A549 (cell line): Measurements from ENCODE around the gene NPFFR1. TPM values are rescaled to one million over a fixed set of nuclear protein-coding genes. Genes with fewer than 3 reads are reported as not detected.

ENCODE experiments used
- ATAC-seq, 2 experiments: fragments of 200-7000 bp in 1 of 2; fragments of >200 bp in 1 of 2; cut with Nextera tagmentation in 1 of 2; cut with Tn5 transposase in 1 of 2; 3 replicates each; pipeline versions ENCODE4 v1.8.0 to v1.9.1; 2018 to 2020; ENCODE audit warnings: mild to moderate bottlenecking in 1 of 2, moderate library complexity in 1 of 2
- CTCF ChIA-PET: fragments of 300-600 bp; sonication (Branson Sonifier 250); formaldehyde crosslinking; extraction: SDS; loops from one replicate; lab custom pipeline; 2021; ENCODE audit warnings: antibody characterized with exemption, inconsistent platforms; lab: Yijun Ruan, JAX
- POLR2A ChIA-PET: fragments of 350-600 bp; formaldehyde crosslinking; extraction: SDS; loops from one replicate; lab custom pipeline; 2021; ENCODE audit warnings: antibody characterized with exemption, inconsistent platforms; lab: Yijun Ruan, JAX
- DNase-seq, 2 experiments: peaks; one replicate each; pipeline versions ENCODE4 v3.0.0 to v3.0.0-alpha.2; 2011 to 2016; ENCODE audit warnings: low read depth in 1 of 2, low spot score in 1 of 2
- FAIRE-seq: peaks from 2 replicates; lab custom pipeline; 2011; peaks lifted over from hg19 to GRCh38; lab: Jason Lieb, UNC
- H3K27ac ChIP-seq, 2 experiments: fragments of >200 bp; sonication (Bioruptor Twin); formaldehyde crosslinking; 3 replicates each; pipeline ENCODE4 v1.5.1; 2016 to 2017
- H3K4me1 ChIP-seq: fragments of >200 bp; sonication (Bioruptor Twin); formaldehyde crosslinking; 3 replicates; pipeline ENCODE4 v1.6.1; 2016
- H3K4me2 ChIP-seq: fragments of >200 bp; sonication (Bioruptor Twin); formaldehyde crosslinking; 3 replicates; pipeline ENCODE4 v1.6.1; 2016
- H3K4me3 ChIP-seq: fragments of >200 bp; sonication (Bioruptor Twin); formaldehyde crosslinking; 3 replicates; pipeline ENCODE4 v1.5.1; 2016
- H3K9me3 ChIP-seq: fragments of >200 bp; sonication (Bioruptor Twin); formaldehyde crosslinking; 3 replicates; pipeline ENCODE4 v1.6.1; 2016
- BHLHE40 ChIP-seq: IDR thresholded peaks from 2 replicates; pipeline ENCODE4 v1.6.1; 2012; ENCODE audit warnings: low read depth, low read length, inconsistent platforms
- CEBPB ChIP-seq, 2 experiments: fragments of >200 bp in 1 of 2; sonication (Bioruptor Twin) in 1 of 2; formaldehyde crosslinking in 1 of 2; IDR thresholded peaks; 2 replicates each; pipeline ENCODE4 v1.6.1; 2012 to 2016
- EHF ChIP-seq: fragments of 250-450 bp; sonication (Bioruptor Pico); IDR thresholded peaks from 2 replicates; pipeline ENCODE4 v1.5.0; 2020; ENCODE audit warnings: mild to moderate bottlenecking
- EHMT2 ChIP-seq: fragments of 200-600 bp; sonication (generic); IDR thresholded peaks from 2 replicates; pipeline ENCODE4 v1.6.1; 2016; ENCODE audit warnings: antibody characterized with exemption, low read depth, mild to moderate bottlenecking, moderate library complexity
- EP300 ChIP-seq, 2 experiments: fragments of >200 bp; sonication (Bioruptor Twin); formaldehyde crosslinking; IDR thresholded peaks; 2 replicates in 1 of 2; 3 replicates in 1 of 2; pipeline ENCODE4 v1.6.1; 2016 to 2017
- ESRRA ChIP-seq: fragments of 150-350 bp; IDR thresholded peaks from 2 replicates; pipeline ENCODE4 v1.6.1; 2014; ENCODE audit warnings: mild to moderate bottlenecking, low read length, borderline replicate concordance
- FOSL2 ChIP-seq, 2 experiments: fragments of 450-650 bp in 1 of 2; fragments of >200 bp in 1 of 2; sonication (Bioruptor Twin) in 1 of 2; formaldehyde crosslinking; IDR thresholded peaks; 2 replicates each; pipeline versions ENCODE4 v1.5.0 to v1.6.1; 2016 to 2020; ENCODE audit warnings: mild to moderate bottlenecking in 1 of 2, moderate library complexity in 1 of 2
- FOXS1 ChIP-seq: fragments of 250-450 bp; sonication (Bioruptor Pico); IDR thresholded peaks from 2 replicates; pipeline ENCODE4 v1.5.0; 2020; ENCODE audit warnings: mild to moderate bottlenecking, moderate library complexity
- KDM1A ChIP-seq: fragments of 200-600 bp; sonication (generic); IDR thresholded peaks from 2 replicates; pipeline ENCODE4 v1.6.1; 2016; ENCODE audit warnings: low read depth, mild to moderate bottlenecking
- NFE2L2 ChIP-seq: fragments of 150-350 bp; conservative IDR thresholded peaks from 2 replicates; pipeline ENCODE4 v1.6.1; 2014; ENCODE audit warnings: low read length
- PHF8 ChIP-seq: fragments of 200-600 bp; sonication (generic); IDR thresholded peaks from 2 replicates; pipeline ENCODE4 v1.6.1; 2016; ENCODE audit warnings: low read depth, mild to moderate bottlenecking, antibody characterized with exemption, moderate library complexity, borderline replicate concordance
- RAD21 ChIP-seq, 2 experiments: fragments of >200 bp in 1 of 2; sonication (Bioruptor Twin) in 1 of 2; formaldehyde crosslinking in 1 of 2; IDR thresholded peaks in 1 of 2; conservative IDR thresholded peaks in 1 of 2; 2 replicates in 1 of 2; 3 replicates in 1 of 2; pipeline ENCODE4 v1.6.1; 2012 to 2018; ENCODE audit warnings: inconsistent platforms in 1 of 2
- RCOR1 ChIP-seq: fragments of 150-350 bp; IDR thresholded peaks from 2 replicates; pipeline ENCODE4 v1.6.1; 2014; ENCODE audit warnings: antibody characterized with exemption, low read length, low read depth
- TP53 ChIP-seq: fragments of 250-450 bp; sonication (Bioruptor Pico); IDR thresholded peaks from 2 replicates; pipeline ENCODE4 v1.5.0; 2021; ENCODE audit warnings: mild to moderate bottlenecking, moderate library complexity
- WGBS: methylation state at CpG from one replicate; pipeline ENCODE4 v1.1.6; 2017; ENCODE audit errors: missing lambda C conversion rate; 5-methylcytosine and 5-hydroxymethylcytosine counted together
- polyA plus RNA-seq, 4 experiments: library from polyadenylated mRNA; depleted of rRNA in 3 of 4; stranded (reverse); fragments of >200 nt; fragmentation: RNase III in 1 of 4; extraction: RNeasy Plus Mini Kit Qiagen cat#74134 plus additional on column Dnase treatment in 1 of 4; gene quantifications; 2 replicates in 3 of 4; 3 replicates in 1 of 4; pipeline ENCODE4 v1.2.3, GENCODE V29; 2011 to 2017
- TF ChIP-seq, protein P1 (sequence below): IDR thresholded peaks from 2 replicates; pipeline ENCODE4 v1.6.1; 2012
- TF ChIP-seq, protein P2 (sequence below): fragments of >200 bp; sonication (Bioruptor Twin); formaldehyde crosslinking; IDR thresholded peaks from 2 replicates; pipeline ENCODE4 v1.6.1; 2016
- TF ChIP-seq, protein P3 (sequence below): fragments of 150-350 bp; IDR thresholded peaks from 2 replicates; pipeline ENCODE4 v1.6.1; 2014; ENCODE audit warnings: low read depth, mild to moderate bottlenecking, low read length
- TF ChIP-seq, protein P4 (sequence below): fragments of 200-600 bp; sonication (generic); IDR thresholded peaks from 2 replicates; pipeline ENCODE4 v1.6.1; 2016; ENCODE audit warnings: antibody characterized with exemption, mild to moderate bottlenecking, moderate library complexity

Gene NPFFR1
- polyA plus RNA-seq, 2 of the 4 experiments (the other 2 are of a cell fraction): not detected

DNA sequence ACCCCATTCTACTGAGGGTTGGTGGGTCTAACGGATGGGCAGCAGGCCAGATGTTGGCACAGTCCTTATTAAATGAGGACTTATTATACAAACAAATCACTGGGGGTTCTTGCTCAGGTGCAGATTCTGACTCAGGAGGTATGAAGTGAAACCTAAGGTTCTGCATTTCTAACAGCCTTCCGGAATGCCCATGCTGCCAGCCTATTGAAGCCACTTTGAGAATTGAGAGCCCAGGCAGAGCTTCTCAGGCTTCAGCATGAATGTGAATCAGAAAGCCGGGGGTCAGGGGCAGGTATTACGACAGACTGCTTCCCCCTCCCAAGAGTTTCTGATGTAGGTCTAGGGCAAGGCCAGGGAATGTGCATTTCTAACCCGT, 34.1 kb upstream of the NPFFR1 start:
- CTCF ChIA-PET: interaction anchor here (1.3 kb wide), 1 partner anchor 16 kb away, joined by 4 read pairs; no protein-coding TSS in a partner anchor
- ATAC-seq (no peak), FAIRE-seq (no peak), DNase-seq (no peak)
- Histone ChIP-seq H3K4me3 (no peak overlapping the region), H3K27ac (no peak overlapping the region), H3K4me2 (no peak overlapping the region), H3K9me3 (no peaks in the 10 kb centered on the region), H3K4me1 (no peaks in the 10 kb centered on the region)
- POLR2A ChIA-PET: no interaction called here
- no peak for TF ChIP-seq EHMT2
- TF ChIP-seq FOSL2 (IDR thresholded peaks at IDR 0.05): no peak
- TF ChIP-seq FOSL2 (CRISPR knock-in tag; IDR thresholded peaks at IDR 0.05): no peak
- TF ChIP-seq, protein P1, sequence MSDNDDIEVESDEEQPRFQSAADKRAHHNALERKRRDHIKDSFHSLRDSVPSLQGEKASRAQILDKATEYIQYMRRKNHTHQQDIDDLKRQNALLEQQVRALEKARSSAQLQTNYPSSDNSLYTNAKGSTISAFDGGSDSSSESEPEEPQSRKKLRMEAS: no peak
- TF ChIP-seq TP53 (CRISPR knock-in tag): no peak
- TF ChIP-seq ESRRA: no peak
- no peak for TF ChIP-seq KDM1A
- no peak for TF ChIP-seq EHF (CRISPR knock-in tag)
- TF ChIP-seq PHF8: no peak
- no peak for TF ChIP-seq BHLHE40
- no peak for TF ChIP-seq CEBPB (IDR thresholded peaks at IDR 0.05)
- TF ChIP-seq RAD21 (conservative IDR thresholded peaks at IDR 0.05 in 1 of 2, IDR thresholded peaks at IDR 0.05 in 1 of 2): no peak
- TF ChIP-seq RCOR1: no peak
- TF ChIP-seq, protein P2, sequence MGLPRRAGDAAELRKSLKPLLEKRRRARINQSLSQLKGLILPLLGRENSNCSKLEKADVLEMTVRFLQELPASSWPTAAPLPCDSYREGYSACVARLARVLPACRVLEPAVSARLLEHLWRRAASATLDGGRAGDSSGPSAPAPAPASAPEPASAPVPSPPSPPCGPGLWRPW: no peak
- no peak for TF ChIP-seq FOXS1
- TF ChIP-seq NFE2L2: no peak
- 88% methylated on average over 5 of the region's 5 CpGs for WGBS

DNA sequence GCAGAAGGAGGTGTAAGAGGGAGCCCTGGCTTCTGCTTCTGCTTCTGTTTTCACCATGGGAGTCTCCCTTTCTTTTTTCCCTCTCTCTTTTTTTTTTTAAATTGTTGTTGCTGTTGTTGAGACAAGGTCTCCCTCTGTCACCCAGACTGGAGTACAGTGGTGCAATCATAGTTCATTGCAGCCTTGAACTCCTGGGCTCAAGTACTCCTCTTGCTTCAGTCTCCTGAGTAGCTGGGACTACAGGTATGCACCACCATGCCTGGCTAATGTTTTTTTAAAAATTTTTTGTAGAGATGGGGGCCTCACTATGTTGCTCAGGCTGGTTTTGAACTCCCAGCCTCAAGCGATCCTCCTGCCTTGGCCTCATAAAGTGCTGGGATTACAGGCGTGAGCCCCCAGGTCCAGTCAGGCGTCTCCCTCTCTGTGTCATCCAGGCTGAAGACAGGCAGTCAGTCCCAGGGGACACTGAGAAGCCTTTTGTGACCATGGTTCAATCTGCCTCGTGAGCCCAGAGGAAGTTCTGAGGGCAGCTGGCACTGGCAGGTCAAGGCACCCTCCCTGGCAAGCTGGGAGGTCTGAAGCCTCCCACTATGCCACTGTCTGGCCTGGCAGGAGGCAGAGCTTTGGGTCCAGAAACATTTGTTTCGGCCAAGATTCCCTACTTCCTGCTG, 33.6 kb upstream of the NPFFR1 start:
- H3K9me3 ChIP-seq: no peaks in the 10 kb centered on the region
- no peak for TF ChIP-seq EP300 (IDR thresholded peaks at IDR 0.05)
- TF ChIP-seq, protein P3, sequence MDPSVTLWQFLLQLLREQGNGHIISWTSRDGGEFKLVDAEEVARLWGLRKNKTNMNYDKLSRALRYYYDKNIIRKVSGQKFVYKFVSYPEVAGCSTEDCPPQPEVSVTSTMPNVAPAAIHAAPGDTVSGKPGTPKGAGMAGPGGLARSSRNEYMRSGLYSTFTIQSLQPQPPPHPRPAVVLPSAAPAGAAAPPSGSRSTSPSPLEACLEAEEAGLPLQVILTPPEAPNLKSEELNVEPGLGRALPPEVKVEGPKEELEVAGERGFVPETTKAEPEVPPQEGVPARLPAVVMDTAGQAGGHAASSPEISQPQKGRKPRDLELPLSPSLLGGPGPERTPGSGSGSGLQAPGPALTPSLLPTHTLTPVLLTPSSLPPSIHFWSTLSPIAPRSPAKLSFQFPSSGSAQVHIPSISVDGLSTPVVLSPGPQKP: no peak
- TF ChIP-seq, all 56 proteins: peak for 0
- DNase-seq: no peak
- H3K4me1 ChIP-seq: no peaks in the 10 kb centered on the region
- ChIA-PET POLR2A (no interaction called here), CTCF (interaction anchor here (1.2 to 1.3 kb wide), 2 partner anchors 15 to 70 kb away, joined by 3 to 4 read pairs; no protein-coding TSS in a partner anchor)
- ATAC-seq: no peak
- FAIRE-seq: no peak
- H3K27ac ChIP-seq: no peak overlapping the region
- no peak overlapping the region for H3K4me2 ChIP-seq
- 89% methylated on average over 4 of the region's 5 CpGs for WGBS
- no peak overlapping the region for H3K4me3 ChIP-seq

DNA sequence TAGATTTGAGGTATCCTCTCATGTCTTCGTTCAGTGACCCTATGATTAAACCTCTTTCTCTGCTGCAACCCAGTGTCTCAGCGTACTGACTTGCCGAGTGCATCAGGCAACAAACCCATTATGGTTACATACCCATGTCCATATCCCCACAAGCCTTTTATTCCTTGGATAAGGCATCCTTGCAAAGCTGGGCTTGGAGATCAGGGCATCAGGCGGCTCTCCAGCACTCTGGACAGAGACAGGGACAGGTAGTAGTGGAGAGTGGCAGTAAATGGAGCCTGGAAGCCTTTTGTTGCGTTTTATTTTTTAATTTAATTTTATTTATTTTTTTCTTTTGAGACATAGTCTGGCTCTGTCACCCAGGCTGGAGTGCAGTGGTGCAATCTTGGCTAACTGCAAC, 32.0 kb upstream of the NPFFR1 start:
- CTCF ChIA-PET: interaction anchor here (1.2 to 2.3 kb wide), 5 partner anchors 14 to 94 kb away, joined by 4 to 5 read pairs (median 4); no protein-coding TSS in a partner anchor
- H3K9me3 ChIP-seq: no peaks in the 10 kb centered on the region
- 83% methylated on average over 5 of the region's 5 CpGs for WGBS
- POLR2A ChIA-PET: no interaction called here
- no peak for ATAC-seq
- TF ChIP-seq, protein P4, sequence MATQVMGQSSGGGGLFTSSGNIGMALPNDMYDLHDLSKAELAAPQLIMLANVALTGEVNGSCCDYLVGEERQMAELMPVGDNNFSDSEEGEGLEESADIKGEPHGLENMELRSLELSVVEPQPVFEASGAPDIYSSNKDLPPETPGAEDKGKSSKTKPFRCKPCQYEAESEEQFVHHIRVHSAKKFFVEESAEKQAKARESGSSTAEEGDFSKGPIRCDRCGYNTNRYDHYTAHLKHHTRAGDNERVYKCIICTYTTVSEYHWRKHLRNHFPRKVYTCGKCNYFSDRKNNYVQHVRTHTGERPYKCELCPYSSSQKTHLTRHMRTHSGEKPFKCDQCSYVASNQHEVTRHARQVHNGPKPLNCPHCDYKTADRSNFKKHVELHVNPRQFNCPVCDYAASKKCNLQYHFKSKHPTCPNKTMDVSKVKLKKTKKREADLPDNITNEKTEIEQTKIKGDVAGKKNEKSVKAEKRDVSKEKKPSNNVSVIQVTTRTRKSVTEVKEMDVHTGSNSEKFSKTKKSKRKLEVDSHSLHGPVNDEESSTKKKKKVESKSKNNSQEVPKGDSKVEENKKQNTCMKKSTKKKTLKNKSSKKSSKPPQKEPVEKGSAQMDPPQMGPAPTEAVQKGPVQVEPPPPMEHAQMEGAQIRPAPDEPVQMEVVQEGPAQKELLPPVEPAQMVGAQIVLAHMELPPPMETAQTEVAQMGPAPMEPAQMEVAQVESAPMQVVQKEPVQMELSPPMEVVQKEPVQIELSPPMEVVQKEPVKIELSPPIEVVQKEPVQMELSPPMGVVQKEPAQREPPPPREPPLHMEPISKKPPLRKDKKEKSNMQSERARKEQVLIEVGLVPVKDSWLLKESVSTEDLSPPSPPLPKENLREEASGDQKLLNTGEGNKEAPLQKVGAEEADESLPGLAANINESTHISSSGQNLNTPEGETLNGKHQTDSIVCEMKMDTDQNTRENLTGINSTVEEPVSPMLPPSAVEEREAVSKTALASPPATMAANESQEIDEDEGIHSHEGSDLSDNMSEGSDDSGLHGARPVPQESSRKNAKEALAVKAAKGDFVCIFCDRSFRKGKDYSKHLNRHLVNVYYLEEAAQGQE: peak; percentile 63
- TF ChIP-seq CEBPB (IDR thresholded peaks at IDR 0.05): no peak
- TF ChIP-seq, all 56 proteins: peak for 1
- FAIRE-seq: no peak
- Histone ChIP-seq H3K27ac (no peak overlapping the region), H3K4me1 (no peaks in the 10 kb centered on the region), H3K4me3 (no peak overlapping the region), H3K4me2 (no peak overlapping the region)
- no peak for DNase-seq
